Omental fat pad (tissue), 4 donors: ENCODE measurements around the gene MARS1. TPM values are rescaled to one million over a fixed set of nuclear protein-coding genes. Genes with fewer than 3 reads are reported as not detected.

ENCODE experiments used
- ATAC-seq: fragments of 150-250 bp; one replicate; pipeline ENCODE4 v1.9.1; 2016; ENCODE audit warnings: mild to moderate bottlenecking, moderate library complexity; ENCODE audit not compliant: low FRiP score
- DNase-seq: peaks from one replicate; pipeline ENCODE4 v3.0.0-alpha.2; 2019; ENCODE audit warnings: low spot score
- total RNA-seq, 4 donors: library from RNA; depleted of rRNA; stranded (reverse); fragments of >200 nt; gene quantifications; one replicate each; pipeline ENCODE4 v1.1.0, GENCODE V29; 2016
- TF ChIP-seq, protein P1 (sequence below), 3 donors: fragments of 450-650 bp; IDR thresholded peaks; one replicate each; pipeline ENCODE4 v1.5.1; 2016 to 2017; ENCODE audit warnings: antibody characterized with exemption in 3 of 3, mild to moderate bottlenecking in 3 of 3, moderate library complexity in 2 of 3

The MARS1 gene
- total RNA-seq, 4 donors from 2014 or later, result 53.5 to 108 (median 58.4) TPM

DNA sequence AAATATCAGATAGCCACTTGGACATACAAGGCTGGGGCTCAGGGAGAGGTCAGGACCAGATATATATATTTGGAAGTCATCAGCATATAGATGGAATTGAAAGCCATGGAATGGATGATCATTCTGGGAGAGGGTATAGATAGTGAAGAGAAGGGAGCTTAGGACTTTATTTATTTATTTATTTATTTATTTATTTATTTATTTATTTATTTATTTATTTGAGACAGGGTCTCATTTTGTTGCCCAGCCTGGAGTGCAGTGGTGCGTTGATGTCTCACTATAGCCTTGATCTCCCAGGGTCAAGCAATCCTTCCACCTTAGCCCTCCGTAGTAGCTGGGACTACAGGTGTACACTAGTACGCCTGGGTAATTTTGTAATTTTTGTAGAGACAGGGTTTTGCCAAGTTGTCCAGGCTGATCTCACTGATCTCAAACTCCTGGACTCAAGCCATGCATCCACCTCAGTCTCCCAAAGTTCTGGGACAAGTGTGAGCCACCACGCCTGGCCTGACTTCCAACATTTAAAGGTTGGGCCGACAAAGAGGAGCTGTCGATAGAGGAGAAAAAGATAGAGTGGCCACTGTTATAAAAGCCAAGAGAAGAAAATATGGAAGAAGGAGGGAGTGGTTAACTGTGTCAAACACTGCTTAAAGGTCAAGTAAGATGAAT lies 41.4 kb upstream of the MARS1 start:
- ATAC-seq (no peak), DNase-seq (no peak)
- TF ChIP-seq, protein P1, sequence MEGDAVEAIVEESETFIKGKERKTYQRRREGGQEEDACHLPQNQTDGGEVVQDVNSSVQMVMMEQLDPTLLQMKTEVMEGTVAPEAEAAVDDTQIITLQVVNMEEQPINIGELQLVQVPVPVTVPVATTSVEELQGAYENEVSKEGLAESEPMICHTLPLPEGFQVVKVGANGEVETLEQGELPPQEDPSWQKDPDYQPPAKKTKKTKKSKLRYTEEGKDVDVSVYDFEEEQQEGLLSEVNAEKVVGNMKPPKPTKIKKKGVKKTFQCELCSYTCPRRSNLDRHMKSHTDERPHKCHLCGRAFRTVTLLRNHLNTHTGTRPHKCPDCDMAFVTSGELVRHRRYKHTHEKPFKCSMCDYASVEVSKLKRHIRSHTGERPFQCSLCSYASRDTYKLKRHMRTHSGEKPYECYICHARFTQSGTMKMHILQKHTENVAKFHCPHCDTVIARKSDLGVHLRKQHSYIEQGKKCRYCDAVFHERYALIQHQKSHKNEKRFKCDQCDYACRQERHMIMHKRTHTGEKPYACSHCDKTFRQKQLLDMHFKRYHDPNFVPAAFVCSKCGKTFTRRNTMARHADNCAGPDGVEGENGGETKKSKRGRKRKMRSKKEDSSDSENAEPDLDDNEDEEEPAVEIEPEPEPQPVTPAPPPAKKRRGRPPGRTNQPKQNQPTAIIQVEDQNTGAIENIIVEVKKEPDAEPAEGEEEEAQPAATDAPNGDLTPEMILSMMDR (IDR thresholded peaks at IDR 0.05), result no peak

DNA sequence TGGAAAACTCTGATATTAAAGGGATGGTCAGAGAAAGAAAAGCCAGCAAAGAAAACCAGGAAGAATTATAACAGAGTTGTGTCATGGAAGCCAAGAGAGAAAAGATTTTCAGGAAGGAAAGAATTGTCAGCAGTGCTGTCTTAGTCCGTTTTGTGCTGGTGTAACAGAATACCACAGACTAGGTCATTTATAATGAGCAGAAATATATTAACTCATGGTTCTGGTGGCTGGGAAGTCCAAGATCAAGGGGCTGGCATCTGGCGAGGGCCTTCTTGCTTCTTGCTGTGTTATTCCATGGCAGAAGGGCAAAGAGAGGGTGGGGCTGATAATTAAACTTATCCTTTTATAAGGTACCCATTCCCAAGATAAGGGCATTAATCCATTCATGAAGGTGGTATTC lies 39.2 kb upstream of the MARS1 start:
- DNase-seq (no peak), ATAC-seq (no peak)
- TF ChIP-seq, protein P1 (IDR thresholded peaks at IDR 0.05), result no peak

DNA sequence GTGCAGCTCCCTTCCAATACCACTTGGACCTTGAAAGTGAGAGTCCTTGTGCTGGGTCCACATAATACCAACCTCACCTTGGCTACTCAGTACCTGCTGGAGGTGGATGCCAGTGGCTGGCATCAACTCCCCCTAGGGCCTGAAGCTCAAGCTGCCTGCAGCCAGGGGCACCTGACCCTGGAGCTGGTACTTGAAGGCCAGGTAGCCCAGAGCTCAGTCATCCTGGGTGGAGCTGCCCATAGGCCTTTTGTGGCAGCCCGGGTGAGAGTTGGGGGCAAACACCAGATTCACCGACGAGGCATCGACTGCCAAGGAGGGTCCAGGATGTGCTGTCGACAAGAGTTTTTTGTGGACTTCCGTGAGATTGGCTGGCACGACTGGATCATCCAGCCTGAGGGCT lies 38.5 kb upstream of the MARS1 start:
- no peak for ATAC-seq
- TF ChIP-seq, protein P1 (IDR thresholded peaks at IDR 0.05), result no peak
- DNase-seq, result no peak

GRCh38 chr12:57450057-57450456 lies 37.8 kb upstream of the MARS1 start:
- DNase-seq (no peak), ATAC-seq (no peak)
- TF ChIP-seq, protein P1 (IDR thresholded peaks at IDR 0.05), result no peak

- ATAC-seq (no peak), DNase-seq (no peak)
- TF ChIP-seq, protein P1 (IDR thresholded peaks at IDR 0.05), result no peak
Observed at GRCh38 chr12:57451233-57451778, 36.6 kb upstream of the MARS1 start.

DNA sequence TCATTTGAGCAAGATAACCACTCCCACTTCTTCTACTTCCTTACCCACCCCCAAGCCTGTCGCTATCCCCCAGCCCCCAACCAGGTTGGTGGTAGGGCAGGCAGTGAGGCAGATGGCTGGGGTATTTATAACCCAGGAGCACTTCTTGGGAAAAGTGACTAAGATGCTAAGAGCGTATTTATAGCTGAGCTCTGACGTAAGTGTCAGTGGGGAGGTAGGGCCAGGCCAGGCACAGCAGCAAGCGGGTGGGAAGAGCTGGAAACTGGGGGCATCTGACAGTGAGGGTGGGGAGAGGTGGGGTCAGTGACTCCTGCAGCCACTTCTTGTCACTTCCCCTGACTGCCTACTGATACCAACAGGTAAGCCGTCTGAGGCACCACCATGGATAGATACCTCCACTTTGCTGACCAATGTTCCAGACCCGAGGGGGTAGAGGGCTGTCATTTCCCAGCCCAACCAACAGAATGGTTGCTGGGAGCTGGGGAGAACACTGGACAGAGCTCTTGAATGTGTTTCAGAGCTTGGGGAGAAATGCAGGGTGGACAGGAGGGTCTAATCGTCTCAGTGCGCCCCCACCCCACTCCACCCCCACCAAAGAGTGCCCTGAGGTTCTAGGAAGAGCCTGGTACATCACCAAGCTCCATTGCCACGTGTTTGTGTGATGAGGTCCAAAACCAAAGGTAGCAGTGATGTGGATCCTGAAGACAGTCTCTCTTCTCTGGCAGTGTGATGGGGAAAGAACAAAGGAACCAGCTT lies 35.5 kb upstream of the MARS1 start:
- DNase-seq (no peak), ATAC-seq (no peak)
- TF ChIP-seq, protein P1 (IDR thresholded peaks at IDR 0.05), result no peak
